Tibial nerve (tissue), 4 donors: ENCODE data around the gene CNOT10. TPM values are rescaled to one million over a fixed set of nuclear protein-coding genes. Genes with fewer than 3 reads are reported as not detected.

ENCODE experiments used
- DNase-seq, 2 donors: peaks; one replicate each; pipeline ENCODE4 v3.0.0-alpha.2; 2019; ENCODE audit warnings: low spot score in 2 of 2
- H3K27ac ChIP-seq, 4 donors: fragments of 200-600 bp; sonication (generic) in 3 of 4; one replicate each; pipeline ENCODE4 v1.5.1; 2017 to 2019; ENCODE audit warnings: mild to moderate bottlenecking in 1 of 4
- H3K27me3 ChIP-seq, 2 donors: fragments of 200-600 bp; sonication (generic) in 1 of 2; one replicate each; pipeline versions ENCODE4 v1.5.1 to v1.6.0; 2017 to 2019
- H3K36me3 ChIP-seq, 3 donors: fragments of 200-600 bp; sonication (generic); one replicate each; pipeline ENCODE4 v1.5.1; 2018 to 2019
- H3K4me1 ChIP-seq, 4 donors: fragments of 200-600 bp; sonication (generic) in 3 of 4; one replicate each; pipeline ENCODE4 v1.5.1; 2017 to 2019
- H3K4me3 ChIP-seq, 4 donors: fragments of 200-600 bp; sonication (generic) in 3 of 4; one replicate each; pipeline ENCODE4 v1.5.1; 2017 to 2019; ENCODE audit warnings: mild to moderate bottlenecking in 1 of 4, moderate library complexity in 1 of 4
- H3K9me3 ChIP-seq, 4 donors: fragments of 200-600 bp; sonication (generic) in 3 of 4; one replicate each; pipeline ENCODE4 v1.5.1; 2017 to 2019
- EP300 ChIP-seq, 2 donors: sonication (generic); formaldehyde crosslinking; IDR thresholded peaks; one replicate each; pipeline ENCODE4 v1.6.1; 2017; ENCODE audit warnings: antibody characterized with exemption in 2 of 2, mild to moderate bottlenecking in 1 of 2
- POLR2A ChIP-seq, 2 donors: fragments of 450-650 bp; IDR thresholded peaks; one replicate each; pipeline ENCODE4 v1.6.1; 2017; ENCODE audit warnings: antibody characterized with exemption in 2 of 2, mild to moderate bottlenecking in 2 of 2, moderate library complexity in 2 of 2
- WGBS, 2 donors: methylation state at CpG; one replicate each; pipeline ENCODE4 v1.1.5; 2018; 5-methylcytosine and 5-hydroxymethylcytosine counted together
- total RNA-seq, 4 donors: library from RNA; depleted of rRNA; stranded (reverse); fragments of >200 nt; gene quantifications; one replicate each; pipeline ENCODE4 v1.1.0, GENCODE V29; 2016
- TF ChIP-seq, protein P1 (sequence below), 5 experiments: fragments of 200-600 bp in 3 of 5; fragments of 450-650 bp in 2 of 5; sonication (generic) in 3 of 5; IDR thresholded peaks; one replicate each; pipeline ENCODE4 v1.5.1; 2016 to 2019; ENCODE audit warnings: antibody characterized with exemption in 5 of 5, mild to moderate bottlenecking in 3 of 5, moderate library complexity in 2 of 5

CNOT10 gene, protein sequence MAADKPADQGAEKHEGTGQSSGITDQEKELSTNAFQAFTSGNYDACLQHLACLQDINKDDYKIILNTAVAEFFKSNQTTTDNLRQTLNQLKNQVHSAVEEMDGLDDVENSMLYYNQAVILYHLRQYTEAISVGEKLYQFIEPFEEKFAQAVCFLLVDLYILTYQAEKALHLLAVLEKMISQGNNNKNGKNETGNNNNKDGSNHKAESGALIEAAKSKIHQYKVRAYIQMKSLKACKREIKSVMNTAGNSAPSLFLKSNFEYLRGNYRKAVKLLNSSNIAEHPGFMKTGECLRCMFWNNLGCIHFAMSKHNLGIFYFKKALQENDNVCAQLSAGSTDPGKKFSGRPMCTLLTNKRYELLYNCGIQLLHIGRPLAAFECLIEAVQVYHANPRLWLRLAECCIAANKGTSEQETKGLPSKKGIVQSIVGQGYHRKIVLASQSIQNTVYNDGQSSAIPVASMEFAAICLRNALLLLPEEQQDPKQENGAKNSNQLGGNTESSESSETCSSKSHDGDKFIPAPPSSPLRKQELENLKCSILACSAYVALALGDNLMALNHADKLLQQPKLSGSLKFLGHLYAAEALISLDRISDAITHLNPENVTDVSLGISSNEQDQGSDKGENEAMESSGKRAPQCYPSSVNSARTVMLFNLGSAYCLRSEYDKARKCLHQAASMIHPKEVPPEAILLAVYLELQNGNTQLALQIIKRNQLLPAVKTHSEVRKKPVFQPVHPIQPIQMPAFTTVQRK
- 10 to 100 TPM; 19.4 to 27.9 (median 22.0) TPM for total RNA-seq

DNA sequence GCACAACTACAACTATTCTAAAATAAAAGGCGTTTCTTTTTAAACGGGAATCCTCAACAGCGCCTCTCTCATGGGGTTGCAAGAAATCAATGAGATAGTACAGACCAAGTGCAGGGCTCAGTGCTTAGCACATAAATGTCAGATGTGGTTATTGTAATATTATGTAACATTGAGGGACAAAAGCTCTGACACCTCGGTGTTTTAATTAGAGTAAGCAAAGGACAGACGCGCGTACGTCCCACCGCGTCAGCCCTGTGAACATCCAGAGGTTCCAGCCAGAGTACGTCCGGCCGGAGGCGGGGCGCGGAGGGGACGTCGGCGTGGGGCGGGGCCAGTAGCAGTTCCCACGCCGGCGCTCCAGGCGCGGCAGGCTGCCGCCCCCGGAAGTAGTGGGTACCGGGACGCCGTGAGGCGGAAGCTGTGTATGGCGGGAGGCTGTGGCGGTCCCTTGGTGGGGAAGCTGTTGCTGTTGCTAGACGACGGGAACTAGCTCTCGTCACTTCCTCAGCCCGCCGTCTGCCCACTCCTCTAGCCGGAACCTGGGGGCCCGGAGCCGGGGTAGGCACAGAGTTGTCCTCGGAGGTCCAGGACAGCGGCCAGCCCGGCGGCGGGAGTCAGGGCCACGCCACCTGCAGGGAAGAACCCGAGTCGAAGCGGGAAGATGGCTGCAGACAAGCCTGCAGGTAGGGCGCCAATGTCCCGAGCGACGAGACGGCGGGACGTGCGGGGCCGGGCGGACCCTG is at the start of gene CNOT10:
CNOT10 (plus strand) TSS at position 389 of the 743 bp plus-strand sequence; CDS start at position 662, 273 bp downstream.
- H3K4me3 ChIP-seq, result peak within 1 kb of the TSS; percentile 64 to 81 (median 71)
- no peaks in the 10 kb centered on the region for H3K9me3 ChIP-seq
- peak; percentile 78 to 80 for TF ChIP-seq EP300 (IDR thresholded peaks at IDR 0.05)
- TF ChIP-seq, protein P1, sequence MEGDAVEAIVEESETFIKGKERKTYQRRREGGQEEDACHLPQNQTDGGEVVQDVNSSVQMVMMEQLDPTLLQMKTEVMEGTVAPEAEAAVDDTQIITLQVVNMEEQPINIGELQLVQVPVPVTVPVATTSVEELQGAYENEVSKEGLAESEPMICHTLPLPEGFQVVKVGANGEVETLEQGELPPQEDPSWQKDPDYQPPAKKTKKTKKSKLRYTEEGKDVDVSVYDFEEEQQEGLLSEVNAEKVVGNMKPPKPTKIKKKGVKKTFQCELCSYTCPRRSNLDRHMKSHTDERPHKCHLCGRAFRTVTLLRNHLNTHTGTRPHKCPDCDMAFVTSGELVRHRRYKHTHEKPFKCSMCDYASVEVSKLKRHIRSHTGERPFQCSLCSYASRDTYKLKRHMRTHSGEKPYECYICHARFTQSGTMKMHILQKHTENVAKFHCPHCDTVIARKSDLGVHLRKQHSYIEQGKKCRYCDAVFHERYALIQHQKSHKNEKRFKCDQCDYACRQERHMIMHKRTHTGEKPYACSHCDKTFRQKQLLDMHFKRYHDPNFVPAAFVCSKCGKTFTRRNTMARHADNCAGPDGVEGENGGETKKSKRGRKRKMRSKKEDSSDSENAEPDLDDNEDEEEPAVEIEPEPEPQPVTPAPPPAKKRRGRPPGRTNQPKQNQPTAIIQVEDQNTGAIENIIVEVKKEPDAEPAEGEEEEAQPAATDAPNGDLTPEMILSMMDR (IDR thresholded peaks at IDR 0.05), result peak in 2 of 5 experiments; percentile 56 to 69
- TF ChIP-seq POLR2A (IDR thresholded peaks at IDR 0.05), result no peak
- H3K4me1 ChIP-seq, result peaks cover 0 to 25% (median 3%) of the 10 kb centered on the region in 4 donors
- peaks cover 0 to 6% (median 0%) of the 10 kb centered on the region in 3 donors for H3K36me3 ChIP-seq
- WGBS, 2 donors, result 0% methylated on average over 33 to 53 of the region's 60 CpGs
- no peaks in the 10 kb centered on the region for H3K27me3 ChIP-seq
- H3K27ac ChIP-seq, result peak within 1 kb of the TSS; percentile 44 to 88 (median 82)
- DNase-seq, result peak; percentile 86 to 88

GRCh38 chr3:32640939-32641338 is 44.0 kb upstream of the CNOT10 start:
- TF ChIP-seq, protein P1 (IDR thresholded peaks at IDR 0.05), result no peak
- TF ChIP-seq POLR2A (IDR thresholded peaks at IDR 0.05) (no peak), EP300 (IDR thresholded peaks at IDR 0.05) (no peak)
- WGBS, 2 donors, result 56 to 69% methylated on average over 3 of the region's 3 CpGs
- H3K4me3 ChIP-seq, result no peak overlapping the region
- DNase-seq, result no peak
- H3K4me1 ChIP-seq, result no peaks in the 10 kb centered on the region
- no peaks in the 10 kb centered on the region for H3K36me3 ChIP-seq
- H3K9me3 ChIP-seq, result no peaks in the 10 kb centered on the region
- no peaks in the 10 kb centered on the region for H3K27me3 ChIP-seq
- no peak overlapping the region for H3K27ac ChIP-seq

DNA sequence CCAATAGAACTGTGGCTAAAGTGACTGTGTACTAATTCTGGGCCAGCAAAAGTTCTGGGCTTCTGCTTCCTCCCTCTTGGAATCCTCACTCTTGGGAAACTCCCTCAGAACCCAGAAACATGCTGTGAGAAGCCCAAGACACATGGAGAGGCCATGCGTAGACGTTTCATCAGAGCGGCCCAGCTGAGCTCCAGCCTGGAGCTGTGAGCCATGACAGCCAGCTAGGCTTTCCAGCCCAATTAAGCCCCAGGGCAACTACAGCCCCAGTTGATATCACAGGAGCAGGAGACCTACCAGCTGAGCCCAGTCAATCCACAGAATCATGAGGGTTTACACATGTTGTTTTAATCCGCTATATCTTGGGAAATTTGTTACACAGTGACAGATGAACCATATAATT is 43.6 kb upstream of the CNOT10 start:
- no peak overlapping the region for H3K27ac ChIP-seq
- no peak overlapping the region for H3K4me3 ChIP-seq
- no peaks in the 10 kb centered on the region for H3K27me3 ChIP-seq
- no peaks in the 10 kb centered on the region for H3K4me1 ChIP-seq
- TF ChIP-seq EP300 (IDR thresholded peaks at IDR 0.05), result no peak
- TF ChIP-seq POLR2A (IDR thresholded peaks at IDR 0.05), result no peak
- no peaks in the 10 kb centered on the region for H3K36me3 ChIP-seq
- DNase-seq, result no peak
- no peaks in the 10 kb centered on the region for H3K9me3 ChIP-seq
- 61 to 81% methylated on average over 4 of the region's 4 CpGs for WGBS, 2 donors

GRCh38 chr3:32643354-32643753 is 41.6 kb upstream of the CNOT10 start:
- Histone ChIP-seq H3K9me3 (no peaks in the 10 kb centered on the region), H3K4me1 (no peaks in the 10 kb centered on the region), H3K36me3 (no peaks in the 10 kb centered on the region), H3K4me3 (no peak overlapping the region), H3K27me3 (no peaks in the 10 kb centered on the region), H3K27ac (no peak overlapping the region)
- no peak for TF ChIP-seq EP300 (IDR thresholded peaks at IDR 0.05)
- TF ChIP-seq, protein P1 (IDR thresholded peaks at IDR 0.05), result no peak
- no peak for TF ChIP-seq POLR2A (IDR thresholded peaks at IDR 0.05)
- DNase-seq, result no peak
- 81 to 94% methylated on average over 4 of the region's 4 CpGs for whole genome bisulfite sequencing, 2 donors

- Histone ChIP-seq H3K36me3 (no peaks in the 10 kb centered on the region), H3K27ac (no peak overlapping the region), H3K4me1 (no peaks in the 10 kb centered on the region), H3K9me3 (no peaks in the 10 kb centered on the region), H3K4me3 (no peak overlapping the region), H3K27me3 (no peaks in the 10 kb centered on the region)
- no peak for DNase-seq
- TF ChIP-seq POLR2A (IDR thresholded peaks at IDR 0.05) (no peak), EP300 (IDR thresholded peaks at IDR 0.05) (no peak)
- TF ChIP-seq, protein P1 (IDR thresholded peaks at IDR 0.05), result no peak
- WGBS, 2 donors, result 55 to 60% methylated on average over 4 of the region's 4 CpGs
Measured at GRCh38 chr3:32643816-32644215, 41.2 kb upstream of the CNOT10 start.
